H1 (cell line): Measurements from ENCODE around the gene INO80C. TPM values are rescaled to one million over a fixed set of nuclear protein-coding genes. Genes with fewer than 3 reads are reported as not detected.

Source experiments
- KDM1A ChIP-seq: fragments of 200-600, 300-600 bp; sonication (generic); IDR thresholded peaks from 2 replicates; pipeline ENCODE4 v1.7.1; 2016; ENCODE audit warnings: mild to moderate bottlenecking, low read length, borderline replicate concordance
- RAD21 ChIP-seq, 2 experiments: IDR thresholded peaks in 1 of 2; conservative IDR thresholded peaks in 1 of 2; 2 replicates each; pipeline ENCODE4 v1.6.1; 2011; ENCODE audit warnings: low read depth in 2 of 2, low read length in 2 of 2, improper control_type of control experiment in 1 of 2, inconsistent platforms in 1 of 2, mild to moderate bottlenecking in 1 of 2, moderate library complexity in 1 of 2
- RBBP5 ChIP-seq: IDR thresholded peaks from 2 replicates; pipeline ENCODE4 v1.7.1; 2012; ENCODE audit warnings: low read depth, mild to moderate bottlenecking, inconsistent platforms, low read length, moderate library complexity, borderline replicate concordance
- RFX5 ChIP-seq: IDR thresholded peaks from 2 replicates; pipeline ENCODE4 v1.6.1; 2011; ENCODE audit warnings: low read depth, low read length, improper control_type of control experiment, borderline replicate concordance
- RNF2 ChIP-seq: fragments of 200-900, 300-1000 bp; sonication (generic); IDR thresholded peaks from 2 replicates; pipeline ENCODE4 v1.7.1; 2016; ENCODE audit warnings: borderline replicate concordance, low read depth, mild to moderate bottlenecking, antibody characterized with exemption, low read length; ENCODE audit not compliant: poor library complexity, severe bottlenecking; ENCODE audit errors: missing control alignments
- SIRT6 ChIP-seq: IDR thresholded peaks from one replicate; pipeline ENCODE4 v1.7.1; 2012; ENCODE audit warnings: low read length, inconsistent platforms
- SP1 ChIP-seq: IDR thresholded peaks from 2 replicates; pipeline ENCODE4 v1.6.1; 2011; ENCODE audit warnings: low read depth, low read length
- SP2 ChIP-seq: IDR thresholded peaks from 2 replicates; pipeline ENCODE4 v1.6.1; 2012; ENCODE audit warnings: mild to moderate bottlenecking, low read length, inconsistent platforms
- SP4 ChIP-seq: IDR thresholded peaks from 2 replicates; pipeline ENCODE4 v1.6.1; 2012; ENCODE audit warnings: low read length, inconsistent platforms
- polyA plus RNA-seq, 7 experiments: library from polyadenylated mRNA; depleted of rRNA in 3 of 7; stranded (reverse) in 5 of 7; unstranded in 2 of 7; fragments of >200 nt in 5 of 7; fragments of 200-250 nt in 2 of 7; gene quantifications; 1 replicate in 5 of 7; 2 replicates in 1 of 7; 4 replicates in 1 of 7; pipeline versions ENCODE4 v1.2.1 to v1.2.3, GENCODE V29; 2011 to 2013; ENCODE audit warnings: missing spikeins in 2 of 7, mixed read lengths in 2 of 7
- total RNA-seq: library from RNA; stranded (reverse); fragmentation: NEBNext Ultra II Directional; extraction: Animal tissue kit (Norgen Biotek cat#: 25700); gene quantifications from 2 replicates; pipeline ENCODE4 v1.2.1, GENCODE V29; 2021
- TF ChIP-seq, protein P1 (sequence below): fragments of 300-600 bp; sonication (generic); IDR thresholded peaks from 2 replicates; pipeline ENCODE4 v1.7.1; 2012; ENCODE audit warnings: low read length, moderate library complexity, mild to moderate bottlenecking, inconsistent platforms; ENCODE audit not compliant: insufficient replicate concordance
- TF ChIP-seq, protein P2 (sequence below): IDR thresholded peaks from 2 replicates; pipeline ENCODE4 v1.6.1; 2012; ENCODE audit warnings: inconsistent platforms

INO80C gene
- total and polyA plus RNA-seq, 2 of the 8 experiments (the other 6 are each of a cell fraction or from before 2014, with no cell fraction given) = 30.1 to 48.9 TPM

DNA sequence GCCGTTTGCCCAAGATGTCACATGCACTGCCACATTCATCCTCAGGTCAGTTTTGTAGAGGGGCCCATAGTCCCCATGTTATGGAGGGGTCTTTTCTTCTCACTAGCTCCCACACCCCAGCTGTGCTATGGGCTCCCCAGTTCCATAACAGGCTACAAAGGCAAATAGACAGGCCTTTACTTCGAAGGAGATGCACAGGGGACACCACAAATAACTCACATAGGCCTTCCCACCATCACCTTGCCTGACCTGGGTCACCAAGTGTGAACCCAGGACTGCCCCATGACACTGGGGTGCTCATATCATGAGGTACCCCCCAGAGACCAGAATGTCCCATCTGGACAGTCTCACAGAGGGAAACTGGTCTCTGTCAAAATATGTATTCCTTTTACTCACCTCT lies 15.0 kb upstream of the INO80C start (continued):
- TF ChIP-seq, protein P1, sequence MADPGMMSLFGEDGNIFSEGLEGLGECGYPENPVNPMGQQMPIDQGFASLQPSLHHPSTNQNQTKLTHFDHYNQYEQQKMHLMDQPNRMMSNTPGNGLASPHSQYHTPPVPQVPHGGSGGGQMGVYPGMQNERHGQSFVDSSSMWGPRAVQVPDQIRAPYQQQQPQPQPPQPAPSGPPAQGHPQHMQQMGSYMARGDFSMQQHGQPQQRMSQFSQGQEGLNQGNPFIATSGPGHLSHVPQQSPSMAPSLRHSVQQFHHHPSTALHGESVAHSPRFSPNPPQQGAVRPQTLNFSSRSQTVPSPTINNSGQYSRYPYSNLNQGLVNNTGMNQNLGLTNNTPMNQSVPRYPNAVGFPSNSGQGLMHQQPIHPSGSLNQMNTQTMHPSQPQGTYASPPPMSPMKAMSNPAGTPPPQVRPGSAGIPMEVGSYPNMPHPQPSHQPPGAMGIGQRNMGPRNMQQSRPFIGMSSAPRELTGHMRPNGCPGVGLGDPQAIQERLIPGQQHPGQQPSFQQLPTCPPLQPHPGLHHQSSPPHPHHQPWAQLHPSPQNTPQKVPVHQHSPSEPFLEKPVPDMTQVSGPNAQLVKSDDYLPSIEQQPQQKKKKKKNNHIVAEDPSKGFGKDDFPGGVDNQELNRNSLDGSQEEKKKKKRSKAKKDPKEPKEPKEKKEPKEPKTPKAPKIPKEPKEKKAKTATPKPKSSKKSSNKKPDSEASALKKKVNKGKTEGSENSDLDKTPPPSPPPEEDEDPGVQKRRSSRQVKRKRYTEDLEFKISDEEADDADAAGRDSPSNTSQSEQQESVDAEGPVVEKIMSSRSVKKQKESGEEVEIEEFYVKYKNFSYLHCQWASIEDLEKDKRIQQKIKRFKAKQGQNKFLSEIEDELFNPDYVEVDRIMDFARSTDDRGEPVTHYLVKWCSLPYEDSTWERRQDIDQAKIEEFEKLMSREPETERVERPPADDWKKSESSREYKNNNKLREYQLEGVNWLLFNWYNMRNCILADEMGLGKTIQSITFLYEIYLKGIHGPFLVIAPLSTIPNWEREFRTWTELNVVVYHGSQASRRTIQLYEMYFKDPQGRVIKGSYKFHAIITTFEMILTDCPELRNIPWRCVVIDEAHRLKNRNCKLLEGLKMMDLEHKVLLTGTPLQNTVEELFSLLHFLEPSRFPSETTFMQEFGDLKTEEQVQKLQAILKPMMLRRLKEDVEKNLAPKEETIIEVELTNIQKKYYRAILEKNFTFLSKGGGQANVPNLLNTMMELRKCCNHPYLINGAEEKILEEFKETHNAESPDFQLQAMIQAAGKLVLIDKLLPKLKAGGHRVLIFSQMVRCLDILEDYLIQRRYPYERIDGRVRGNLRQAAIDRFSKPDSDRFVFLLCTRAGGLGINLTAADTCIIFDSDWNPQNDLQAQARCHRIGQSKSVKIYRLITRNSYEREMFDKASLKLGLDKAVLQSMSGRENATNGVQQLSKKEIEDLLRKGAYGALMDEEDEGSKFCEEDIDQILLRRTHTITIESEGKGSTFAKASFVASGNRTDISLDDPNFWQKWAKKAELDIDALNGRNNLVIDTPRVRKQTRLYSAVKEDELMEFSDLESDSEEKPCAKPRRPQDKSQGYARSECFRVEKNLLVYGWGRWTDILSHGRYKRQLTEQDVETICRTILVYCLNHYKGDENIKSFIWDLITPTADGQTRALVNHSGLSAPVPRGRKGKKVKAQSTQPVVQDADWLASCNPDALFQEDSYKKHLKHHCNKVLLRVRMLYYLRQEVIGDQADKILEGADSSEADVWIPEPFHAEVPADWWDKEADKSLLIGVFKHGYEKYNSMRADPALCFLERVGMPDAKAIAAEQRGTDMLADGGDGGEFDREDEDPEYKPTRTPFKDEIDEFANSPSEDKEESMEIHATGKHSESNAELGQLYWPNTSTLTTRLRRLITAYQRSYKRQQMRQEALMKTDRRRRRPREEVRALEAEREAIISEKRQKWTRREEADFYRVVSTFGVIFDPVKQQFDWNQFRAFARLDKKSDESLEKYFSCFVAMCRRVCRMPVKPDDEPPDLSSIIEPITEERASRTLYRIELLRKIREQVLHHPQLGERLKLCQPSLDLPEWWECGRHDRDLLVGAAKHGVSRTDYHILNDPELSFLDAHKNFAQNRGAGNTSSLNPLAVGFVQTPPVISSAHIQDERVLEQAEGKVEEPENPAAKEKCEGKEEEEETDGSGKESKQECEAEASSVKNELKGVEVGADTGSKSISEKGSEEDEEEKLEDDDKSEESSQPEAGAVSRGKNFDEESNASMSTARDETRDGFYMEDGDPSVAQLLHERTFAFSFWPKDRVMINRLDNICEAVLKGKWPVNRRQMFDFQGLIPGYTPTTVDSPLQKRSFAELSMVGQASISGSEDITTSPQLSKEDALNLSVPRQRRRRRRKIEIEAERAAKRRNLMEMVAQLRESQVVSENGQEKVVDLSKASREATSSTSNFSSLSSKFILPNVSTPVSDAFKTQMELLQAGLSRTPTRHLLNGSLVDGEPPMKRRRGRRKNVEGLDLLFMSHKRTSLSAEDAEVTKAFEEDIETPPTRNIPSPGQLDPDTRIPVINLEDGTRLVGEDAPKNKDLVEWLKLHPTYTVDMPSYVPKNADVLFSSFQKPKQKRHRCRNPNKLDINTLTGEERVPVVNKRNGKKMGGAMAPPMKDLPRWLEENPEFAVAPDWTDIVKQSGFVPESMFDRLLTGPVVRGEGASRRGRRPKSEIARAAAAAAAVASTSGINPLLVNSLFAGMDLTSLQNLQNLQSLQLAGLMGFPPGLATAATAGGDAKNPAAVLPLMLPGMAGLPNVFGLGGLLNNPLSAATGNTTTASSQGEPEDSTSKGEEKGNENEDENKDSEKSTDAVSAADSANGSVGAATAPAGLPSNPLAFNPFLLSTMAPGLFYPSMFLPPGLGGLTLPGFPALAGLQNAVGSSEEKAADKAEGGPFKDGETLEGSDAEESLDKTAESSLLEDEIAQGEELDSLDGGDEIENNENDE = no peak
- TF ChIP-seq KDM1A (no peak), SIRT6 (no peak), RBBP5 (no peak), RFX5 (no peak), SP1 (no peak), RAD21 (IDR thresholded peaks at IDR 0.05 in 1 of 2, conservative IDR thresholded peaks at IDR 0.05 in 1 of 2; ENCODE audit: low read depth in 2 of 2, low read length in 2 of 2) (no peak), RNF2 (no peak), SP4 (no peak), SP2 (no peak)
- TF ChIP-seq, protein P2, sequence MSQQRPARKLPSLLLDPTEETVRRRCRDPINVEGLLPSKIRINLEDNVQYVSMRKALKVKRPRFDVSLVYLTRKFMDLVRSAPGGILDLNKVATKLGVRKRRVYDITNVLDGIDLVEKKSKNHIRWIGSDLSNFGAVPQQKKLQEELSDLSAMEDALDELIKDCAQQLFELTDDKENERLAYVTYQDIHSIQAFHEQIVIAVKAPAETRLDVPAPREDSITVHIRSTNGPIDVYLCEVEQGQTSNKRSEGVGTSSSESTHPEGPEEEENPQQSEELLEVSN = no peak
